NCI-H460 (cell line): ENCODE data around the gene GSDMA. TPM values are rescaled to one million over a fixed set of nuclear protein-coding genes. Genes with fewer than 3 reads are reported as not detected.

Experiments used
- DNase-seq: peaks from one replicate; pipeline ENCODE4 v3.0.0-alpha.2; 2016; ENCODE audit warnings: low read depth; ENCODE audit errors: extremely low read depth
- total RNA-seq: library from RNA; depleted of rRNA; stranded (reverse); fragments of >200 nt; shearing (Covaris generic); gene quantifications from 2 replicates; pipeline ENCODE4 v1.2.3, GENCODE V29; 2014

The GSDMA gene
- total RNA-seq, 1 experiment from 2014 or later = not detected

GRCh38 chr17:39954876-39955275 lies 7.9 kb upstream of the GSDMA start:
- no peak for DNase-seq

- DNase-seq = no peak
These were observed 7.0 kb upstream of the GSDMA start for GRCh38 chr17:39955726-39956225.

- DNase-seq = no peak
These were observed 2.2 kb upstream of the GSDMA start for GRCh38 chr17:39960524-39961041.

GRCh38 chr17:39963829-39964228 lies 1.0 kb downstream of the GSDMA start:
- DNase-seq = no peak

- DNase-seq = no peak
These were observed 2.4 kb downstream of the GSDMA start for GRCh38 chr17:39965017-39965699.

- DNase-seq = no peak
These were observed 4.0 kb downstream of the GSDMA start for GRCh38 chr17:39966771-39967170.

DNA sequence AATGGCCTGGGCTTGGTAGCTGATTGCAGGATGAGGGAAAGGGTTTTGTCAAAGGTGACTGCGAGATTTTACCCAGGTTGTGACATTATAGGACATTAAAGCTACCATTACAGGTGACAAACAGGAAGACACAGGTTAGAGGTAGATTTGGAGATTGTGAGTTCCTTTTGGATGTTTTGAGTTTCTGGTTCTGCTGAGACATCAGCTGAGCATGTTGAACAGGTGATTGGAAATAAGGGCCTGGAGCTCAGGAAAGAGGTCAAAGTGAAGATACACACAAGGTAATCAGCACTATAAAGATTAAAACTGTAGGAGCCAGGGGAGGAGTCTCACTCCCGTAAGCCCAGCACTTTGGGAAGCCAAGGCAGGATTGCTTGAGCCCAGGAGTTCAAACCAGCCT lies 6.0 kb downstream of the GSDMA start:
- DNase-seq = no peak

DNA sequence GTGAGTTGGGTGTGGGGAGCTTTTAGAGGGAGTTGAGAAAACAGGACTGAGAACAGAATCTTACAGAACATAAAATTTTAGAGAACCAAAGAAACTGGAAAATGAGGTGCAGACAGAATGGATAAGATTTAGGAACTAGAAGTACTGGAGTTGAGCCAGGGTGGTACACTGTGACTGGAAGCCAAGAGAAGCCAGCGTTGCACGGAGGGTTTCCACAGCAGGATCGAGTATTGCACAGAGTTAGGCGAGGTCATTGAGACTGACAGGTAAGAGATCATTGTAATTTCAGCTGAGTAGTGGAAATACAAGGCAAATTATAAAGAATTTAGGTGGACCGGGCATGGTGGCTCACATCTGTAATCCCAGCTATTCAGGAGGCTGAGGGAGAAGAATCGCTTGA lies 6.6 kb downstream of the GSDMA start:
- DNase-seq = no peak

- no peak for DNase-seq
These were observed 7.4 kb downstream of the GSDMA start for GRCh38 chr17:39970157-39970692.

DNA sequence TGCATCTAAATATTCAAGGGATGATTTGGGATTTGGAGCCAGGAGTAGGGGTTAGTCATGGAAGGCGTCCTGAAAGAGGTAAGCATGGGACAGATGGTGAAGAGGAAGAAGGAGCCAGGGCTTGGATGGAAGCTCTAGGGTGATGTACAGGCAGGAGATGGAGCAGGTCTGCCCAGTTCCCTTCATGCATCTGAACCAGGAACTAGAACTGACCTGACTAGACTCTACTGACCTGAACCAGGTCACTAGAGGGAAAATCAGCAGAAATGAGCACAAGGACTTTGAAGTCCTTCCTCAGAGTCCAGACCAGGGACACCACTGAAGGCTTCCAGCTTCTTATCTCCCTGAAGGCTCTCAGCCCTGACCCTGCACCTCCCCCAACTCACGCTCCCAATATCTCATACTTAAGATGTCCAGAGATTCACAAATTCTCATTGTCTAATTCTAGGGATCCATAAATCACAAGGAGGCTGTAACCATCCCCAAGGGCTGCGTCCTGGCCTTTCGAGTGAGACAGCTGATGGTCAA lies 8.3 kb downstream of the GSDMA start:
- no peak for DNase-seq

GRCh38 chr17:39972271-39972670 lies 9.5 kb downstream of the GSDMA start:
- DNase-seq = no peak

DNA sequence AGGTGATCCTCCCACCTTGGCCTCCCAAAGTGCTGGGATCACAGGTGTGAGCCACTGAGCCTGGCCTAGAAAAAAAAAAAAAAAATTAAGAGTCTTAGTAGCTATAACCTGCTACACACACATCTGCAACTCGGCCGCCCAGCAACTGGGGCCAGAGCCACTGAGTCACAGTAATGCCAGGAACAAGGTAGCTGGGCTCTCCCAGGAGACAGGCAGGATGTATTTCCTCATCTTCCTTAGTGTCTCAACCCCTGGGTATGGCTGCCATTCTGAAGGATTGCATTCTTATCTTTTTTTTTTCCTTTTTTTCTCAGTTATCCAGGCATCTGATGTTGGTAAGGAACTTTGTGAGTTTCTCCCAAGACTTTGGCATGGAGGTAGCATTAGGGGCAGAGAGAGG lies 10.7 kb downstream of the GSDMA start:
- no peak for DNase-seq

- DNase-seq = no peak
These were observed 11.6 kb downstream of the GSDMA start for GRCh38 chr17:39974433-39974832.

DNA sequence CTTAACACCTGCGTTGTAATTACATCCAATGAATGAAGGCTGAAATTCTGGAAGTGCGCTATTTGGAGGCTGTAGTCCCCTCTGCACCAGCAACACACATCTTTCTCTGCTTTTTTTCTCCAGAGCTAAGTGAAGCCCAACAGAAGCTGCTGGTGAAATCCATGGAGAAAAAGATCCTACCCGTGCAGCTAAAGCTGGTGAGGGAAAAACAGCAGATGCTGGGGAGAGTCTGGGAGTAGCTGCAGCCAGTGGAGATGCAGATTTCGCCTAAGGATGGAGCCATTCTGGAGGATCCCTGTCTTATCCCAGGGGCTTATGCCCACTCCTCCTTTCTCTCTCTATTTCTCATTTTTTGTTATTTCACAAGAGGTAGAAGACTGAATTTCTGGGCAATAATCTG lies 13.0 kb downstream of the GSDMA start:
- no peak for DNase-seq

- no peak for DNase-seq
These were observed 16.3 kb downstream of the GSDMA start for GRCh38 chr17:39979016-39979670.

- DNase-seq = no peak
These were observed 17.1 kb downstream of the GSDMA start for GRCh38 chr17:39979893-39980350.

DNA sequence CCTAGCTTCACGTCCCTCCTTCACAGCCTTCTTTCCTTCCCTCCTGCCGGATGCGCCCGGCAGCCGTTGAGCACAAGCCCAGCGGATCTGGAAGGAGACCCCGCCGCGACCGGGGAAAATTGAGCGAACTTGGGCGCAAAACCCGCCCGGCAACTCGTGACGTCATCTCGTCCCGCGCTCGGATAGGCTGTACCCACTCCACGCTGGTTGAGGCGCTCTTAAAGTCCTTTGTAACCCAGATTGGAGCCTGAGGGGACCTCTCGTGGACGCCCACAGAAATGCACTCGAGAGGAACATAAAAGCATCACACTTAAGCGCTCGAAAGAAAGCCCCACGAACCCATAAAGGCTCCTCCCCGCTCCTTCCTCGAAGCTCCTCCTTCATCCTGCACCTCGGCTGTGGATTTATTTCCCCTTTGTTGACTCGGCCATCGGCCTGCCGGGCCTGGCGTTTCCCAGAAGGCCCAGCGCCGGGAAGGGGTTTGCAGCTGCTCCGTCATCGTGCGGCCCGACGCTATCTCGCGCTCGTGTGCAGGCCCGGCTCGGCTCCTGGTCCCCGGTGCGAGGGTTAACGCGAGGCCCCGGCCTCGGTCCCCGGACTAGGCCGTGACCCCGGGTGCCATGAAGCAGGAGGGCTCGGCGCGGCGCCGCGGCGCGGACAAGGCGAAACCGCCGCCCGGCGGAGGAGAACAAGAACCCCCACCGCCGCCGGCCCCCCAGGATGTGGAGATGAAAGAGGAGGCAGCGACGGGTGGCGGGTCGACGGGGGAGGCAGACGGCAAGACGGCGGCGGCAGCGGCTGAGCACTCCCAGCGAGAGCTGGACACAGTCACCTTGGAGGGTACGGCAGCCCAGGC lies 17.8 kb downstream of the GSDMA start, which contains the start of gene PSMD3:
Gene PSMD3 (plus strand): TSS at position 457 of the 856 bp plus-strand sequence. CDS start 164 bp downstream, at position 621.
- DNase-seq = peak; percentile 100

- DNase-seq = no peak
These were observed 18.5 kb downstream of the GSDMA start for GRCh38 chr17:39981207-39981741.

- no peak for DNase-seq
These were observed 19.1 kb downstream of the GSDMA start for GRCh38 chr17:39981766-39982375.
